Lower leg skin (tissue), 4 donors: ENCODE data around the gene ZNF444. TPM values are rescaled to one million over a fixed set of nuclear protein-coding genes. Genes with fewer than 3 reads are reported as not detected.
A peak's percentile ranks its signal among the peaks of the same experiment; 100 is the strongest.

Experiments
- DNase-seq, 2 donors: peaks; one replicate each; pipeline ENCODE4 v3.0.0-alpha.2; 2019; ENCODE audit warnings: low spot score in 2 of 2
- H3K4me3 ChIP-seq: fragments of 200-600 bp; sonication (generic); 2 replicates; pipeline ENCODE4 v1.5.1; 2017; ENCODE audit warnings: mild to moderate bottlenecking, low read depth; ENCODE audit not compliant: poor library complexity, severe bottlenecking
- POLR2A ChIP-seq, 2 donors: fragments of 450-650 bp; IDR thresholded peaks; one replicate each; pipeline ENCODE4 v1.6.1; 2016 to 2017; ENCODE audit warnings: antibody characterized with exemption in 2 of 2, mild to moderate bottlenecking in 1 of 2, moderate library complexity in 1 of 2
- WGBS, 2 donors: methylation state at CpG; one replicate each; pipeline ENCODE4 v1.1.5; 2018; 5-methylcytosine and 5-hydroxymethylcytosine counted together
- intact Hi-C: fragments of 100-400 bp; cut with DNase I; formaldehyde crosslinking; loops from one replicate; pipeline ENCODE4 v1.15.0; 2023; ENCODE audit warnings: low total_unique reads
- total RNA-seq, 4 donors: library from RNA; depleted of rRNA; stranded (reverse); fragments of >200 nt; gene quantifications; one replicate each; pipeline ENCODE4 v1.1.0, GENCODE V29; 2016
- TF ChIP-seq, protein P1 (sequence below), 3 donors: fragments of 450-650 bp; IDR thresholded peaks; one replicate each; pipeline ENCODE4 v1.5.1; 2016; ENCODE audit warnings: antibody characterized with exemption in 3 of 3, mild to moderate bottlenecking in 3 of 3, moderate library complexity in 2 of 3

ZNF444 gene
- total RNA-seq, 4 donors from 2014 or later, result 22.1 to 39.5 (median 30.6) TPM

DNA sequence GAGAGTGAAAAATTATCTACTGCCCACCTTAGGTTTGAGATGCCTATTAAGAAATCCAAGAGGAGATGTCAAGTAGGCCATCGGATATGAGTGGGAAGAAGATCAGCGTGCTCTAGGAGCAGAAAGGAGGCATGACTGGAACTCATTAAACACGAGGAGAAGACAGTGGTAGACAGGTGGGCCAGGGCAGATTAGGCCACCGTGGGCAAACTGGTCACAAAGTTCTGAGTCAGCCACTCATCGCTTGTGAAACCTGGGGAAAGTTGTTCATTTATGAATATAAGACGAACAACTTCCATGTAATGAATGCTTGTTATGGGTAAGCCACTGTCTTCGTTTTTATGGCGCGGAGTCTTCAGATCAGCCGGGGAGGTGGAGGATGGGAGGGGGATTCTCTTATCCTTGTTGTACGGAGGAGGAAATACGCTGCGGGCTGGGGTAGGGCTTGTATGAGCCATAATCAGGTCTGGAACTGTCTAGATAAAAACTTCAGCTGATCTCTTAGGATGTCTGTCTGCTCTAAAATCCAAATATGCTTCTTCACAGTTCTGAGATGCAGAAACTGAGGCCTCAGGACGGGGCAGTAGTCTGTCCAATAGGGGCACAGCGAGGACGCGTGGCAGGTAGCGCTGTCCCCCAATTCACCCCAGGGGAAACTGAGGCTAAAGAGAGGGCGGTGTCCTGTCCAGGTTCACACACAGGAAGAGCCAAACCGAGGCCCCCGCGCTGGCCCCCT is 1.1 kb upstream of the ZNF444 start:
- TF ChIP-seq, protein P1, sequence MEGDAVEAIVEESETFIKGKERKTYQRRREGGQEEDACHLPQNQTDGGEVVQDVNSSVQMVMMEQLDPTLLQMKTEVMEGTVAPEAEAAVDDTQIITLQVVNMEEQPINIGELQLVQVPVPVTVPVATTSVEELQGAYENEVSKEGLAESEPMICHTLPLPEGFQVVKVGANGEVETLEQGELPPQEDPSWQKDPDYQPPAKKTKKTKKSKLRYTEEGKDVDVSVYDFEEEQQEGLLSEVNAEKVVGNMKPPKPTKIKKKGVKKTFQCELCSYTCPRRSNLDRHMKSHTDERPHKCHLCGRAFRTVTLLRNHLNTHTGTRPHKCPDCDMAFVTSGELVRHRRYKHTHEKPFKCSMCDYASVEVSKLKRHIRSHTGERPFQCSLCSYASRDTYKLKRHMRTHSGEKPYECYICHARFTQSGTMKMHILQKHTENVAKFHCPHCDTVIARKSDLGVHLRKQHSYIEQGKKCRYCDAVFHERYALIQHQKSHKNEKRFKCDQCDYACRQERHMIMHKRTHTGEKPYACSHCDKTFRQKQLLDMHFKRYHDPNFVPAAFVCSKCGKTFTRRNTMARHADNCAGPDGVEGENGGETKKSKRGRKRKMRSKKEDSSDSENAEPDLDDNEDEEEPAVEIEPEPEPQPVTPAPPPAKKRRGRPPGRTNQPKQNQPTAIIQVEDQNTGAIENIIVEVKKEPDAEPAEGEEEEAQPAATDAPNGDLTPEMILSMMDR (IDR thresholded peaks at IDR 0.05), result no peak
- no peak for TF ChIP-seq POLR2A (IDR thresholded peaks at IDR 0.05)
- intact Hi-C loops, result no loop called here
- H3K4me3 ChIP-seq, result peak overlapping the region; percentile 26
- DNase-seq, result no peak
- 21 to 22% methylated on average over 22 of the region's 22 CpGs for WGBS, 2 donors

GRCh38 chr19:56141417-56141993 is 418 bp downstream of the ZNF444 start:
- no peak for DNase-seq
- 1% methylated on average over 23 to 26 of the region's 26 CpGs for WGBS, 2 donors
- H3K4me3 ChIP-seq, result peak overlapping the region; percentile 33
- intact Hi-C loops, result no loop called here
- TF ChIP-seq, protein P1 (IDR thresholded peaks at IDR 0.05), result no peak
- no peak for TF ChIP-seq POLR2A (IDR thresholded peaks at IDR 0.05)

- TF ChIP-seq, protein P1 (IDR thresholded peaks at IDR 0.05), result no peak
- no peak for TF ChIP-seq POLR2A (IDR thresholded peaks at IDR 0.05)
- 51 to 53% methylated on average over 17 of the region's 17 CpGs for WGBS, 2 donors
- no peak overlapping the region for H3K4me3 ChIP-seq
- no peak for DNase-seq
- intact Hi-C loops, result no loop called here
Measured at GRCh38 chr19:56142087-56142787, 1.1 kb downstream of the ZNF444 start.

DNA sequence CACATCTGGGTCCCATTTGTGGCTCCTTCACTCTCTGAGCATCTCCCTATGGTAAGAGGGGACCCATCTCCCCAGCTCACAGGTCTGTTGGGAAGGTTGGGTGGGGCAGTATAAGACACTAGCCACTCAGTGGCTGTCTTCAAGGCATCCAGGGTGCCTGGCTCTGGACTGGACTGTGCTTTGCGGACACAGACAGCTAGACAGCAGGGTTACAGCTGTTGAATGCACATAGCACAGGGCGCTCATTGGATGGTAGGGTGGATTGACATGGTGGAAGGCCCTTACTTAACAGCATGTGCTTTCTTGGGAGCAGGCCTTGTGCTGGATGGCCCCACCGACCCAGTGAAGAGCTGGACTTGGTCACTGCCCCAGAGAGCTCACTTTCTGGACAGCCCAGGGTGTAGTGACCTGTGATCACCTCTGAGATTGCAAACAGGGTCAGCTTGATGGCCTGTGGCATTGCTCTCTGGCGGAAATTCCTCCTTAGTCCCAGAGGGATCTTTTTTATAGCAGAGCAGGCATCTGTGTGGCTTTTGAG is 1.9 kb downstream of the ZNF444 start:
- no peak for DNase-seq
- 76 to 97% methylated on average over 3 to 4 of the region's 4 CpGs for WGBS, 2 donors

DNA sequence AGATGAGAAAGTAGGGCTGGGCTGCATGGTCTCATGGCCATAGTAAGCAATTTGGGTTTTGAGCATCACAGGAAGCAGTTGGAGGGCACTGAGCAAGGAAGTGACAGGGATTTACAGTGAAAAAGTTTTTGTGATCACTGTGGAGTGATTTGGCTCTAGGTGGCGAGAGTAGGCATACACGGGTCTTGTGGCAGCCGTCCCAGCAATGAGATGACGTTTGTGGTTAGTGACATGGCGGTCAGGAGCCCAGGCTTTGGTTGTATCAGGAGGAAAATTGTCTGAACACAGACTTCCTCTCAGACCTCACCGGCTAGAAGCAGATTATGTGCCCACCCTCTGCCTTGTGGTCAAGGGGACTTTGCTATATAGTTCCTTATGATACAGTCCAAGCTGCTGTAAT is 3.3 kb downstream of the ZNF444 start:
- H3K4me3 ChIP-seq, result no peak overlapping the region
- intact Hi-C loops, result no loop called here
- no peak for DNase-seq
- no peak for TF ChIP-seq POLR2A (IDR thresholded peaks at IDR 0.05)
- 59 to 79% methylated on average over 6 of the region's 6 CpGs for WGBS, 2 donors

More for the DNA sequence above, 1.9 kb downstream of the ZNF444 start:
- H3K4me3 ChIP-seq, result no peak overlapping the region
- TF ChIP-seq, protein P1 (IDR thresholded peaks at IDR 0.05), result no peak
- TF ChIP-seq POLR2A (IDR thresholded peaks at IDR 0.05), result no peak
- intact Hi-C loops, result no loop called here

- WGBS, 2 donors, result 88 to 89% methylated on average over 12 of the region's 12 CpGs
- no peak for DNase-seq
- intact Hi-C loops, result no loop called here
- H3K4me3 ChIP-seq, result no peak overlapping the region
- TF ChIP-seq, protein P1 (IDR thresholded peaks at IDR 0.05), result no peak
- TF ChIP-seq POLR2A (IDR thresholded peaks at IDR 0.05), result no peak
Measured at GRCh38 chr19:56144831-56145230, 3.7 kb downstream of the ZNF444 start.
